ENCODE measurements around the gene RAB7A.

RAB7A gene

GRCh38 chr3:128698211-128699047 lies 27.6 kb upstream of the RAB7A start:
- 39 to 48% methylated on average over 39 to 41 of the region's 53 CpGs for WGBS, 2 experiments (ENCODE audit: insufficient coverage in 2 of 2)
- Histone ChIP-seq H3K36me3 (ENCODE audit: control insufficient read depth, insufficient read depth, low read length) (no peaks in the 10 kb centered on the region), H3K9me3 (ENCODE audit: control insufficient read depth, low read length) (no peaks in the 10 kb centered on the region), H3K4me3 (ENCODE audit: extremely low read depth, insufficient read depth, low read length, poor library complexity, severe bottlenecking) (peak overlapping the region; percentile 21), H3K4me1 (ENCODE audit: control insufficient read depth, insufficient read depth, low read length, poor library complexity, severe bottlenecking) (peaks cover 3% of the 10 kb centered on the region), H3K27ac (ENCODE audit: low read depth, low read length, severe bottlenecking) (no peak overlapping the region)

- Histone ChIP-seq H3K4me3 (ENCODE audit: extremely low read depth, insufficient read depth, low read length, poor library complexity, severe bottlenecking) (no peak overlapping the region), H3K4me1 (ENCODE audit: control insufficient read depth, insufficient read depth, low read length, poor library complexity, severe bottlenecking) (peaks cover 3% of the 10 kb centered on the region), H3K9me3 (ENCODE audit: control insufficient read depth, low read length) (no peaks in the 10 kb centered on the region), H3K27ac (ENCODE audit: low read depth, low read length, severe bottlenecking) (peak overlapping the region; percentile 45), H3K36me3 (ENCODE audit: control insufficient read depth, insufficient read depth, low read length) (no peaks in the 10 kb centered on the region)
- 91 to 93% methylated on average over 6 to 7 of the region's 11 CpGs for WGBS, 2 experiments (ENCODE audit: insufficient coverage in 2 of 2)
Measured at GRCh38 chr3:128701342-128702212, 24.4 kb upstream of the RAB7A start.

GRCh38 chr3:128702391-128702790 lies 23.6 kb upstream of the RAB7A start:
- H3K4me3 ChIP-seq (ENCODE audit: extremely low read depth, insufficient read depth, low read length, poor library complexity, severe bottlenecking): no peak overlapping the region
- H3K36me3 ChIP-seq (ENCODE audit: control insufficient read depth, insufficient read depth, low read length): no peaks in the 10 kb centered on the region
- WGBS, 2 experiments (ENCODE audit: insufficient coverage in 2 of 2): 75 to 89% methylated on average over 1 to 3 of the region's 3 CpGs
- no peaks in the 10 kb centered on the region for H3K9me3 ChIP-seq (ENCODE audit: control insufficient read depth, low read length)
- no peak overlapping the region for H3K27ac ChIP-seq (ENCODE audit: low read depth, low read length, severe bottlenecking)
- peaks cover 3% of the 10 kb centered on the region for H3K4me1 ChIP-seq (ENCODE audit: control insufficient read depth, insufficient read depth, low read length, poor library complexity, severe bottlenecking)

GRCh38 chr3:128703561-128703960 lies 22.4 kb upstream of the RAB7A start:
- 100% methylated on average over 2 to 4 of the region's 5 CpGs for WGBS, 2 experiments (ENCODE audit: insufficient coverage in 2 of 2)
- Histone ChIP-seq H3K36me3 (ENCODE audit: control insufficient read depth, insufficient read depth, low read length) (no peaks in the 10 kb centered on the region), H3K4me1 (ENCODE audit: control insufficient read depth, insufficient read depth, low read length, poor library complexity, severe bottlenecking) (peaks cover 3% of the 10 kb centered on the region), H3K4me3 (ENCODE audit: extremely low read depth, insufficient read depth, low read length, poor library complexity, severe bottlenecking) (no peak overlapping the region), H3K9me3 (ENCODE audit: control insufficient read depth, low read length) (no peaks in the 10 kb centered on the region), H3K27ac (ENCODE audit: low read depth, low read length, severe bottlenecking) (no peak overlapping the region)

- H3K4me1 ChIP-seq (ENCODE audit: control insufficient read depth, insufficient read depth, low read length, poor library complexity, severe bottlenecking): peaks cover 3% of the 10 kb centered on the region
- H3K4me3 ChIP-seq (ENCODE audit: extremely low read depth, insufficient read depth, low read length, poor library complexity, severe bottlenecking): no peak overlapping the region
- WGBS, 2 experiments (ENCODE audit: insufficient coverage in 2 of 2): 96% methylated on average over 4 to 6 of the region's 7 CpGs
- no peak overlapping the region for H3K27ac ChIP-seq (ENCODE audit: low read depth, low read length, severe bottlenecking)
- no peaks in the 10 kb centered on the region for H3K9me3 ChIP-seq (ENCODE audit: control insufficient read depth, low read length)
- H3K36me3 ChIP-seq (ENCODE audit: control insufficient read depth, insufficient read depth, low read length): no peaks in the 10 kb centered on the region
Measured at GRCh38 chr3:128706086-128706615, 19.8 kb upstream of the RAB7A start.

GRCh38 chr3:128707928-128708494 lies 18.0 kb upstream of the RAB7A start:
- Histone ChIP-seq H3K9me3 (ENCODE audit: control insufficient read depth, low read length) (no peaks in the 10 kb centered on the region), H3K4me1 (ENCODE audit: control insufficient read depth, insufficient read depth, low read length, poor library complexity, severe bottlenecking) (no peaks in the 10 kb centered on the region), H3K4me3 (ENCODE audit: extremely low read depth, insufficient read depth, low read length, poor library complexity, severe bottlenecking) (no peak overlapping the region), H3K36me3 (ENCODE audit: control insufficient read depth, insufficient read depth, low read length) (no peaks in the 10 kb centered on the region), H3K27ac (ENCODE audit: low read depth, low read length, severe bottlenecking) (no peak overlapping the region)
- WGBS, 2 experiments (ENCODE audit: insufficient coverage in 2 of 2): 80% methylated on average over 1 of the region's 2 CpGs; no CpG with 5 or more reads in 1 of the 2 experiments

- no peaks in the 10 kb centered on the region for H3K9me3 ChIP-seq (ENCODE audit: control insufficient read depth, low read length)
- no peak overlapping the region for H3K4me3 ChIP-seq (ENCODE audit: extremely low read depth, insufficient read depth, low read length, poor library complexity, severe bottlenecking)
- no peaks in the 10 kb centered on the region for H3K4me1 ChIP-seq (ENCODE audit: control insufficient read depth, insufficient read depth, low read length, poor library complexity, severe bottlenecking)
- WGBS, 2 experiments (ENCODE audit: insufficient coverage in 2 of 2): 98 to 100% methylated on average over 3 of the region's 4 CpGs
- no peak overlapping the region for H3K27ac ChIP-seq (ENCODE audit: low read depth, low read length, severe bottlenecking)
- H3K36me3 ChIP-seq (ENCODE audit: control insufficient read depth, insufficient read depth, low read length): no peaks in the 10 kb centered on the region
Measured at GRCh38 chr3:128709038-128709437, 16.9 kb upstream of the RAB7A start.

- no peak overlapping the region for H3K27ac ChIP-seq (ENCODE audit: low read depth, low read length, severe bottlenecking)
- 82 to 94% methylated on average over 3 to 5 of the region's 10 CpGs for WGBS, 2 experiments (ENCODE audit: insufficient coverage in 2 of 2)
- H3K36me3 ChIP-seq (ENCODE audit: control insufficient read depth, insufficient read depth, low read length): no peaks in the 10 kb centered on the region
- no peaks in the 10 kb centered on the region for H3K9me3 ChIP-seq (ENCODE audit: control insufficient read depth, low read length)
- H3K4me1 ChIP-seq (ENCODE audit: control insufficient read depth, insufficient read depth, low read length, poor library complexity, severe bottlenecking): no peaks in the 10 kb centered on the region
- H3K4me3 ChIP-seq (ENCODE audit: extremely low read depth, insufficient read depth, low read length, poor library complexity, severe bottlenecking): no peak overlapping the region
Measured at GRCh38 chr3:128709506-128710210, 16.3 kb upstream of the RAB7A start.

- no peaks in the 10 kb centered on the region for H3K4me1 ChIP-seq (ENCODE audit: control insufficient read depth, insufficient read depth, low read length, poor library complexity, severe bottlenecking)
- H3K36me3 ChIP-seq (ENCODE audit: control insufficient read depth, insufficient read depth, low read length): no peaks in the 10 kb centered on the region
- WGBS, 2 experiments (ENCODE audit: insufficient coverage in 2 of 2): 92 to 100% methylated on average over 5 to 6 of the region's 7 CpGs
- H3K4me3 ChIP-seq (ENCODE audit: extremely low read depth, insufficient read depth, low read length, poor library complexity, severe bottlenecking): no peak overlapping the region
- no peak overlapping the region for H3K27ac ChIP-seq (ENCODE audit: low read depth, low read length, severe bottlenecking)
- no peaks in the 10 kb centered on the region for H3K9me3 ChIP-seq (ENCODE audit: control insufficient read depth, low read length)
Measured at GRCh38 chr3:128710816-128711433, 15.1 kb upstream of the RAB7A start.

- WGBS, 2 experiments (ENCODE audit: insufficient coverage in 2 of 2): 71 to 78% methylated on average over 3 of the region's 4 CpGs
- Histone ChIP-seq H3K9me3 (ENCODE audit: control insufficient read depth, low read length) (no peaks in the 10 kb centered on the region), H3K36me3 (ENCODE audit: control insufficient read depth, insufficient read depth, low read length) (no peaks in the 10 kb centered on the region), H3K4me1 (ENCODE audit: control insufficient read depth, insufficient read depth, low read length, poor library complexity, severe bottlenecking) (no peaks in the 10 kb centered on the region), H3K4me3 (ENCODE audit: extremely low read depth, insufficient read depth, low read length, poor library complexity, severe bottlenecking) (no peak overlapping the region), H3K27ac (ENCODE audit: low read depth, low read length, severe bottlenecking) (no peak overlapping the region)
Measured at GRCh38 chr3:128712848-128713247, 13.1 kb upstream of the RAB7A start.

Data from mesodermal cell (in vitro differentiated cells).